Smooth muscle cell (in vitro differentiated cells): Measurements from ENCODE around the gene EIF4G1. TPM values are rescaled to one million over a fixed set of nuclear protein-coding genes. Genes with fewer than 3 reads are reported as not detected.

ENCODE experiments used
- DNase-seq: peaks from one replicate; lab custom pipeline; 2025; ENCODE audit not compliant: unreplicated experiment; lab: John Stamatoyannopoulos, UW
- H2AFZ ChIP-seq: fragments of 200-600 bp; sonication (generic); 2 replicates; pipeline ENCODE4 v1.6.0; 2016; ENCODE audit warnings: antibody characterized with exemption, low read depth, mild to moderate bottlenecking
- H3F3A ChIP-seq: fragments of 200-600 bp; sonication (generic); 2 replicates; pipeline ENCODE4 v1.6.0; 2017; ENCODE audit warnings: antibody characterized with exemption, low read depth
- H3K27ac ChIP-seq: fragments of 200-600 bp; sonication (generic); 2 replicates; pipeline ENCODE4 v1.5.1; 2016; ENCODE audit warnings: low read depth, mild to moderate bottlenecking
- H3K27me3 ChIP-seq: fragments of 200-600 bp; sonication (generic); 2 replicates; pipeline ENCODE4 v1.6.1; 2016; ENCODE audit warnings: low read depth, mild to moderate bottlenecking
- H3K36me3 ChIP-seq: fragments of 200-600 bp; sonication (generic); 2 replicates; pipeline ENCODE4 v1.5.1; 2016; ENCODE audit warnings: low read depth
- H3K4me1 ChIP-seq: fragments of 200-600 bp; sonication (generic); 2 replicates; pipeline ENCODE4 v1.5.1; 2016; ENCODE audit warnings: low read depth
- H3K4me2 ChIP-seq: fragments of 200-600 bp; sonication (generic); 2 replicates; pipeline ENCODE4 v1.6.0; 2016; ENCODE audit warnings: mild to moderate bottlenecking
- H3K4me3 ChIP-seq: fragments of 200-600 bp; sonication (generic); 2 replicates; pipeline ENCODE4 v1.5.1; 2016; ENCODE audit warnings: mild to moderate bottlenecking
- H3K79me2 ChIP-seq: fragments of 200-600 bp; sonication (generic); 2 replicates; pipeline ENCODE4 v1.6.0; 2016; ENCODE audit warnings: low read depth, mild to moderate bottlenecking
- H3K9ac ChIP-seq: fragments of 200-600 bp; sonication (generic); 2 replicates; pipeline ENCODE4 v1.6.0; 2016; ENCODE audit warnings: low read depth
- H3K9me3 ChIP-seq: fragments of 200-600 bp; sonication (generic); replicated peaks from 2 replicates; pipeline ENCODE4 v1.5.1; 2016; ENCODE audit warnings: low read depth
- H4K20me1 ChIP-seq: fragments of 200-600 bp; sonication (generic); 2 replicates; pipeline ENCODE4 v1.6.0; 2016; ENCODE audit warnings: low read depth
- CTCF ChIP-seq: fragments of 200-600 bp; sonication (generic); IDR thresholded peaks from 2 replicates; pipeline ENCODE4 v1.5.1; 2017; ENCODE audit warnings: borderline replicate concordance, mild to moderate bottlenecking, antibody characterized with exemption; ENCODE audit not compliant: insufficient read depth, poor library complexity, severe bottlenecking
- WGBS: methylation state at CpG from one replicate; pipeline ENCODE4 v1.1.7; 2016; ENCODE audit warnings: low lambda C conversion rate; 5-methylcytosine and 5-hydroxymethylcytosine counted together
- polyA plus RNA-seq: library from polyadenylated mRNA; unstranded; fragments of >200 nt; fragmentation: Nextera tagmentation; extraction: Ambion mirVana; gene quantifications from 2 replicates; pipeline ENCODE4 v1.2.1, GENCODE V29; 2016
- total RNA-seq: library from RNA; depleted of rRNA; stranded (reverse); fragments of >200 nt; gene quantifications from 2 replicates; pipeline ENCODE4 v1.2.3, GENCODE V29; 2014

The EIF4G1 gene
- total and polyA plus RNA-seq, 2 experiments from 2014 or later = 171 to 198 TPM

- H3K36me3 ChIP-seq = no peaks in the 10 kb centered on the region
- peaks cover 11% of the 10 kb centered on the region for H3K27me3 ChIP-seq
- H3K4me1 ChIP-seq = no peaks in the 10 kb centered on the region
- no peak for TF ChIP-seq CTCF
- no peak overlapping the region for H3K4me2 ChIP-seq
- no peaks in the 10 kb centered on the region for H4K20me1 ChIP-seq
- H3K9me3 ChIP-seq = no peaks in the 10 kb centered on the region
- no peak overlapping the region for H3K4me3 ChIP-seq
- DNase-seq = no peak
- no peaks in the 10 kb centered on the region for H3K79me2 ChIP-seq
- H3K27ac ChIP-seq = no peak overlapping the region
- H3K9ac ChIP-seq = no peak overlapping the region
- WGBS = 90% methylated on average over 22 of the region's 22 CpGs
- H3F3A ChIP-seq = no peaks in the 10 kb centered on the region
- no peak overlapping the region for H2AFZ ChIP-seq
These were observed 23.2 kb upstream of the EIF4G1 start for GRCh38 chr3:184291044-184291737.

- Histone ChIP-seq H4K20me1 (no peaks in the 10 kb centered on the region), H3K27ac (no peak overlapping the region), H2AFZ (no peak overlapping the region), H3K4me2 (no peak overlapping the region), H3K9ac (no peak overlapping the region), H3K27me3 (peaks cover 6% of the 10 kb centered on the region), H3F3A (no peaks in the 10 kb centered on the region), H3K36me3 (no peaks in the 10 kb centered on the region), H3K4me1 (no peaks in the 10 kb centered on the region), H3K79me2 (no peaks in the 10 kb centered on the region), H3K4me3 (no peak overlapping the region), H3K9me3 (no peaks in the 10 kb centered on the region)
- no peak for DNase-seq
- no peak for TF ChIP-seq CTCF
- WGBS = 91% methylated on average over 19 of the region's 21 CpGs
These were observed 22.5 kb upstream of the EIF4G1 start for GRCh38 chr3:184291738-184292445.

- H4K20me1 ChIP-seq = peaks cover 10% of the 10 kb centered on the region
- H3K9ac ChIP-seq = no peak overlapping the region
- H3K4me1 ChIP-seq = peaks cover 10% of the 10 kb centered on the region
- no peaks in the 10 kb centered on the region for H3K36me3 ChIP-seq
- peaks cover 17% of the 10 kb centered on the region for H3K79me2 ChIP-seq
- H3K27ac ChIP-seq = no peak overlapping the region
- H3F3A ChIP-seq = no peaks in the 10 kb centered on the region
- no peak overlapping the region for H3K4me3 ChIP-seq
- no peaks in the 10 kb centered on the region for H3K27me3 ChIP-seq
- no peak for TF ChIP-seq CTCF
- WGBS = 75% methylated on average over 3 of the region's 3 CpGs
- no peak overlapping the region for H3K4me2 ChIP-seq
- no peak overlapping the region for H2AFZ ChIP-seq
- no peaks in the 10 kb centered on the region for H3K9me3 ChIP-seq
- no peak for DNase-seq
These were observed 18.6 kb upstream of the EIF4G1 start for GRCh38 chr3:184295771-184296170.
